Measurements from ENCODE around the gene SMCR8. TPM values are rescaled to one million over a fixed set of nuclear protein-coding genes. Genes with fewer than 3 reads are reported as not detected.

Gene SMCR8
- total and polyA plus RNA-seq, 9 of the 15 experiments (the other 6 are each of a cell fraction or from before 2014, with no cell fraction given): 0.25 to 8.8 (median 4.9) TPM

- in situ Hi-C loops (cut with MboI) (no loop called here), intact Hi-C loops (cut with micrococcal nuclease) (loop anchor here (10.0 kb wide), 1 partner anchor 182 kb away; no protein-coding TSS in a partner anchor)
- Histone ChIP-seq H3K27ac (ENCODE audit: extremely low read depth, low read depth, low read length) (no peak overlapping the region), H3K9me1 (ENCODE audit: control insufficient read depth, insufficient read depth, low read length) (no peaks in the 10 kb centered on the region), H3K4me1 (replicated peaks in 1 of 2; ENCODE audit: control insufficient read depth in 2 of 2, insufficient read depth in 2 of 2, low read length in 2 of 2) (peaks cover 0 to 5% of the 10 kb centered on the region in 2 experiments; a peak in 2 of 5 replicates), H3K9me3 (replicated peaks; ENCODE audit: control insufficient read depth, insufficient read depth, low read depth, low read length) (no peaks in the 10 kb centered on the region), H3K79me2 (ENCODE audit: control insufficient read depth, insufficient read depth, low read length) (no peaks in the 10 kb centered on the region), H3K9ac (ENCODE audit: insufficient read depth in 1 of 2, low read depth in 2 of 2, low read length in 2 of 2) (no peak overlapping the region), H3K36me3 (ENCODE audit: control insufficient read depth, insufficient read depth, low read length) (peaks cover 55% of the 10 kb centered on the region; the same call in 2 of the 3 replicates), H3K27me3 (ENCODE audit: control insufficient read depth in 2 of 2, insufficient read depth in 2 of 2, low read length in 2 of 2) (no peaks in the 10 kb centered on the region), H2AFZ (ENCODE audit: low read depth, low read length) (no peak overlapping the region), H3K4me3 (no peak overlapping the region), H4K20me1 (replicated peaks; ENCODE audit: control insufficient read depth, insufficient read depth, low read length) (no peaks in the 10 kb centered on the region), H3K4me2 (ENCODE audit: insufficient read depth, low read length) (no peak overlapping the region)
- WGBS (ENCODE audit: insufficient coverage, low coverage, missing lambda C conversion rate): 93% methylated on average over 6 of the region's 6 CpGs
- ChIA-PET POLR2A (no interaction called here), CTCF (ENCODE audit: low intra/inter-chr PET ratio) (no interaction called here)
- DNase-seq (ENCODE audit: extremely low read depth in 1 of 4, low spot score in 3 of 4) (no peak), FAIRE-seq (no peak), ATAC-seq (no peak)
- BruUV-seq (replicated peaks): no TSS peak
- TF ChIP-seq RCOR1 (IDR thresholded peaks at IDR 0.05; ENCODE audit: borderline replicate concordance in 1 of 2, low read depth in 2 of 2, low read length in 2 of 2) (no peak), RB1 (IDR thresholded peaks at IDR 0.05; ENCODE audit: low read depth) (no peak), RFX1 (IDR thresholded peaks at IDR 0.05) (no peak), ZNF507 (tag; conservative IDR thresholded peaks at IDR 0.05) (no peak), ZNF133 (CRISPR knock-in tag; IDR thresholded peaks at IDR 0.05) (no peak), ZNF511 (CRISPR knock-in tag; IDR thresholded peaks at IDR 0.05) (no peak), CCAR2 (IDR thresholded peaks at IDR 0.05; ENCODE audit: low read depth, low read length) (no peak), XRCC3 (IDR thresholded peaks at IDR 0.05) (no peak), WHSC1 (IDR thresholded peaks at IDR 0.05; ENCODE audit: low read length) (no peak), MBD2 (IDR thresholded peaks at IDR 0.05; ENCODE audit: borderline replicate concordance, low read depth) (no peak), ZNF263 (CRISPR knock-in tag; IDR thresholded peaks at IDR 0.05; ENCODE audit: borderline replicate concordance) (no peak), KLF1 (tag; IDR thresholded peaks at IDR 0.05) (no peak)
Measured at GRCh38 chr17:18326572-18326971, 11.5 kb downstream of the SMCR8 start.

Data from K562 (cell line).